Endothelial cell (in vitro differentiated cells): ENCODE measurements around the gene RIMKLB. TPM values are rescaled to one million over a fixed set of nuclear protein-coding genes. Genes with fewer than 3 reads are reported as not detected.

Experiments
- DNase-seq: peaks from one replicate; pipeline ENCODE4 v3.0.0; 2021; ENCODE audit warnings: low spot score
- H3K27ac Mint-ChIP-seq: one replicate; pipeline ENCODE4 v1.8.0; 2021; ENCODE audit warnings: mixed read lengths, inconsistent platforms; ENCODE audit not compliant: unreplicated experiment
- H3K27me3 Mint-ChIP-seq: one replicate; pipeline ENCODE4 v1.8.0; 2021; ENCODE audit warnings: mild to moderate bottlenecking, moderate library complexity, mixed read lengths, inconsistent platforms; ENCODE audit not compliant: unreplicated experiment
- H3K36me3 Mint-ChIP-seq: one replicate; pipeline ENCODE4 v1.8.0; 2021; ENCODE audit warnings: mild to moderate bottlenecking, low read depth, mixed read lengths, inconsistent platforms; ENCODE audit not compliant: unreplicated experiment
- H3K4me1 Mint-ChIP-seq: one replicate; pipeline ENCODE4 v1.8.0; 2021; ENCODE audit warnings: mild to moderate bottlenecking, mixed read lengths, inconsistent platforms; ENCODE audit not compliant: unreplicated experiment
- H3K4me3 Mint-ChIP-seq: one replicate; pipeline ENCODE4 v1.8.0; 2021; ENCODE audit warnings: mild to moderate bottlenecking, mixed read lengths, inconsistent platforms; ENCODE audit not compliant: unreplicated experiment
- H3K9me3 Mint-ChIP-seq: one replicate; pipeline ENCODE4 v1.8.0; 2021; ENCODE audit warnings: mixed read lengths, inconsistent platforms; ENCODE audit not compliant: unreplicated experiment
- CTCF ChIP-seq: fragments of 200-600 bp; sonication (generic); IDR thresholded peaks from one replicate; pipeline ENCODE4 v1.5.0; 2021; ENCODE audit warnings: antibody characterized with exemption; ENCODE audit not compliant: unreplicated experiment
- total RNA-seq: library from RNA; stranded (reverse); fragmentation: NEBNext Ultra II Directional; extraction: Animal tissue kit (Norgen Biotek cat#: 25700); gene quantifications from one replicate; pipeline ENCODE4 v1.2.1, GENCODE V29; 2021; ENCODE audit not compliant: unreplicated experiment

RIMKLB gene
- total RNA-seq, 1 donor from 2014 or later = 101 TPM

GRCh38 chr12:8828257-8829124 lies 130.7 kb downstream of the RIMKLB start:
- Mint-ChIP-seq H3K36me3 (no peaks in the 10 kb centered on the region), H3K9me3 (no peaks in the 10 kb centered on the region), H3K27me3 (peaks cover 3% of the 10 kb centered on the region), H3K4me3 (no peak overlapping the region), H3K4me1 (peaks cover 2% of the 10 kb centered on the region), H3K27ac (no peak overlapping the region)
- DNase-seq = no peak
- TF ChIP-seq CTCF = no peak

- peaks cover 2% of the 10 kb centered on the region for H3K27me3 Mint-ChIP-seq
- no peaks in the 10 kb centered on the region for H3K9me3 Mint-ChIP-seq
- DNase-seq = no peak
- H3K27ac Mint-ChIP-seq = no peak overlapping the region
- no peak for TF ChIP-seq CTCF
- H3K4me3 Mint-ChIP-seq = no peak overlapping the region
- no peaks in the 10 kb centered on the region for H3K36me3 Mint-ChIP-seq
- peaks cover 2% of the 10 kb centered on the region for H3K4me1 Mint-ChIP-seq
These were observed 131.3 kb downstream of the RIMKLB start for GRCh38 chr12:8829125-8829518.

GRCh38 chr12:8829621-8830020 lies 131.8 kb downstream of the RIMKLB start:
- Mint-ChIP-seq H3K27ac (no peak overlapping the region), H3K27me3 (peaks cover under 1% of the 10 kb centered on the region), H3K4me3 (no peak overlapping the region), H3K4me1 (peaks cover 2% of the 10 kb centered on the region), H3K9me3 (no peaks in the 10 kb centered on the region), H3K36me3 (no peaks in the 10 kb centered on the region)
- DNase-seq = no peak
- no peak for TF ChIP-seq CTCF

GRCh38 chr12:8831116-8831515 lies 133.3 kb downstream of the RIMKLB start:
- no peak for DNase-seq
- Mint-ChIP-seq H3K27ac (no peak overlapping the region), H3K4me3 (no peak overlapping the region), H3K27me3 (no peaks in the 10 kb centered on the region), H3K4me1 (peaks cover 2% of the 10 kb centered on the region), H3K9me3 (no peaks in the 10 kb centered on the region), H3K36me3 (no peaks in the 10 kb centered on the region)
- TF ChIP-seq CTCF = no peak

GRCh38 chr12:8832500-8832899 lies 134.7 kb downstream of the RIMKLB start:
- H3K4me3 Mint-ChIP-seq = no peak overlapping the region
- no peak overlapping the region for H3K27ac Mint-ChIP-seq
- peaks cover 2% of the 10 kb centered on the region for H3K4me1 Mint-ChIP-seq
- H3K27me3 Mint-ChIP-seq = peaks cover 1% of the 10 kb centered on the region
- TF ChIP-seq CTCF = no peak
- no peak for DNase-seq
- H3K36me3 Mint-ChIP-seq = no peaks in the 10 kb centered on the region
- H3K9me3 Mint-ChIP-seq = no peaks in the 10 kb centered on the region
